H1 (cell line): ENCODE results near the gene SHH. TPM values are rescaled to one million over a fixed set of nuclear protein-coding genes. Genes with fewer than 3 reads are reported as not detected.

Experiments
- CTCF ChIA-PET: fragments of 300-600 bp; sonication (Branson Sonifier 250); formaldehyde crosslinking; loops from one replicate; lab custom pipeline; 2021; ENCODE audit not compliant: partially characterized antibody; lab: Charles Lee
- POLR2A ChIA-PET: fragments of 300-600 bp; sonication (Branson Sonifier 250); formaldehyde crosslinking; loops from one replicate; lab custom pipeline; 2021; ENCODE audit warnings: inconsistent platforms; ENCODE audit not compliant: partially characterized antibody; lab: Charles Lee
- DNase-seq, 2 experiments: peaks; one replicate each; pipeline versions ENCODE4 v3.0.0 to v3.0.0-alpha.2; 2010 to 2022; ENCODE audit warnings: low spot score in 2 of 2, low read depth in 1 of 2, mixed read lengths in 1 of 2
- FAIRE-seq: peaks from 2 replicates; lab custom pipeline; 2011; peaks lifted over from hg19 to GRCh38; lab: Jason Lieb, UNC
- H2AFZ ChIP-seq: 2 replicates; pipeline ENCODE4 v1.8.1; 2012; ENCODE audit warnings: low read length, inconsistent platforms
- H2AK5ac ChIP-seq: 2 replicates; pipeline ENCODE4 v1.6.1; 2013; ENCODE audit warnings: low read depth, low read length
- H2BK120ac ChIP-seq: replicated peaks from 2 replicates; pipeline ENCODE3; 2013; ENCODE audit warnings: low read depth, low read length, inconsistent platforms
- H2BK12ac ChIP-seq: 2 replicates; pipeline ENCODE4 v1.6.1; 2013; ENCODE audit warnings: low read depth, low read length
- H2BK15ac ChIP-seq: 2 replicates; pipeline ENCODE4 v1.6.1; 2013; ENCODE audit warnings: low read length
- H2BK20ac ChIP-seq: 2 replicates; pipeline ENCODE4 v1.6.1; 2013; ENCODE audit warnings: low read length
- H2BK5ac ChIP-seq: 2 replicates; pipeline ENCODE4 v1.6.1; 2013; ENCODE audit warnings: low read depth, low read length
- H3K14ac ChIP-seq: 2 replicates; pipeline ENCODE4 v1.6.1; 2013; ENCODE audit warnings: inconsistent platforms; ENCODE audit not compliant: insufficient read length
- H3K18ac ChIP-seq: 2 replicates; pipeline ENCODE4 v1.6.1; 2013; ENCODE audit warnings: low read length; ENCODE audit errors: extremely low read depth
- H3K23ac ChIP-seq: 2 replicates; pipeline ENCODE4 v1.6.1; 2013; ENCODE audit warnings: inconsistent platforms; ENCODE audit not compliant: insufficient read length
- H3K23me2 ChIP-seq: 2 replicates; pipeline ENCODE4 v1.6.1; 2013; ENCODE audit warnings: low read depth, low read length
- H3K27ac ChIP-seq: 2 replicates; pipeline ENCODE4 v1.6.1; 2011; ENCODE audit warnings: low read depth, low read length, inconsistent platforms
- H3K27me3 ChIP-seq, 4 experiments: replicated peaks in 1 of 4; 1 replicate in 1 of 4; 2 replicates in 3 of 4; pipeline versions ENCODE4 v1.6.1 to v1.8.1; 2011 to 2013; ENCODE audit warnings: low read length in 3 of 4, mild to moderate bottlenecking in 3 of 4, inconsistent platforms in 2 of 4, mixed read lengths in 2 of 4, moderate library complexity in 1 of 4; ENCODE audit not compliant: control insufficient read depth in 3 of 4, insufficient read depth in 3 of 4; ENCODE audit errors: extremely low read depth in 1 of 4
- H3K36me3 ChIP-seq, 4 experiments: 2 replicates each; pipeline versions ENCODE4 v1.6.1 to v1.8.1; 2011 to 2013; ENCODE audit warnings: mild to moderate bottlenecking in 4 of 4, low read length in 3 of 4, moderate library complexity in 2 of 4, control low read depth in 1 of 4, inconsistent platforms in 1 of 4; ENCODE audit not compliant: insufficient read depth in 4 of 4, control insufficient read depth in 2 of 4
- H3K4ac ChIP-seq: replicated peaks from 2 replicates; pipeline ENCODE3; 2013; ENCODE audit warnings: low read length, low read depth, mixed read lengths, inconsistent platforms; ENCODE audit not compliant: insufficient read length
- H3K4me1 ChIP-seq, 4 experiments: replicated peaks in 1 of 4; 1 replicate in 1 of 4; 2 replicates in 3 of 4; pipeline versions ENCODE4 v1.6.1 to v1.8.1; 2011 to 2013; ENCODE audit warnings: low read length in 3 of 4, inconsistent platforms in 2 of 4, mixed read lengths in 1 of 4; ENCODE audit not compliant: insufficient read depth in 4 of 4, control insufficient read depth in 3 of 4
- H3K4me2 ChIP-seq, 2 experiments: 2 replicates each; pipeline versions ENCODE4 v1.6.1 to v1.8.1; 2011 to 2013; ENCODE audit warnings: low read depth in 2 of 2, low read length in 2 of 2, control low read depth in 1 of 2, inconsistent platforms in 1 of 2, mild to moderate bottlenecking in 1 of 2; ENCODE audit not compliant: insufficient read depth in 1 of 2
- H3K4me3 ChIP-seq, 4 experiments: fragments of 200-600, 300-600 bp in 1 of 4; sonication (generic), shearing (Covaris generic), sonication (Bioruptor Twin) in 1 of 4; 2 replicates each; pipeline versions ENCODE4 v1.5.1 to v1.8.1; 2011 to 2016; ENCODE audit warnings: low read length in 4 of 4, low read depth in 3 of 4, control low read depth in 2 of 4, inconsistent platforms in 2 of 4, mild to moderate bottlenecking in 2 of 4, mixed read lengths in 1 of 4, moderate library complexity in 1 of 4; ENCODE audit not compliant: insufficient read depth in 2 of 4; ENCODE audit errors: extremely low read depth in 1 of 4
- H3K56ac ChIP-seq: replicated peaks from 2 replicates; pipeline ENCODE3; 2013; ENCODE audit warnings: low read depth, mild to moderate bottlenecking, mixed read lengths, low read length, inconsistent platforms; ENCODE audit not compliant: insufficient read length
- H3K79me1 ChIP-seq: 2 replicates; pipeline ENCODE4 v1.6.1; 2013; ENCODE audit warnings: low read depth, low read length, control low read depth
- H3K79me2 ChIP-seq, 2 experiments: 2 replicates each; pipeline versions ENCODE4 v1.6.1 to v1.8.1; 2012 to 2013; ENCODE audit warnings: low read length in 2 of 2, mild to moderate bottlenecking in 2 of 2, inconsistent platforms in 1 of 2; ENCODE audit not compliant: insufficient read depth in 2 of 2, control insufficient read depth in 1 of 2
- H3K9ac ChIP-seq, 4 experiments: replicated peaks in 1 of 4; 1 replicate in 1 of 4; 2 replicates in 3 of 4; pipeline versions ENCODE4 v1.6.1 to v1.8.1; 2011 to 2013; ENCODE audit warnings: low read depth in 3 of 4, low read length in 3 of 4, control low read depth in 2 of 4, mild to moderate bottlenecking in 2 of 4, moderate library complexity in 2 of 4, inconsistent platforms in 1 of 4; ENCODE audit errors: extremely low read depth in 1 of 4
- H3K9me3 ChIP-seq, 2 experiments: 2 replicates each; pipeline versions ENCODE4 v1.6.1 to v1.8.1; 2012 to 2013; ENCODE audit warnings: mild to moderate bottlenecking in 2 of 2, moderate library complexity in 2 of 2, control low read depth in 1 of 2, inconsistent platforms in 1 of 2, low read depth in 1 of 2, low read length in 1 of 2, mixed read lengths in 1 of 2; ENCODE audit not compliant: insufficient read depth in 2 of 2
- H4K20me1 ChIP-seq, 2 experiments: replicated peaks in 1 of 2; 2 replicates each; pipeline versions ENCODE3 to v1.8.1; 2011 to 2013; ENCODE audit warnings: inconsistent platforms in 2 of 2, low read length in 2 of 2, mild to moderate bottlenecking in 1 of 2; ENCODE audit not compliant: insufficient read depth in 2 of 2, control insufficient read depth in 1 of 2
- H4K5ac ChIP-seq: 2 replicates; pipeline ENCODE4 v1.6.1; 2013; ENCODE audit warnings: low read length, low read depth, mixed read lengths, inconsistent platforms; ENCODE audit not compliant: insufficient read length
- H4K8ac ChIP-seq: 2 replicates; pipeline ENCODE4 v1.8.0; 2013; ENCODE audit warnings: mild to moderate bottlenecking, moderate library complexity, low read length, inconsistent platforms; ENCODE audit not compliant: insufficient read depth; ENCODE audit errors: extremely low read depth
- H4K91ac ChIP-seq: replicated peaks from 2 replicates; pipeline ENCODE3; 2013; ENCODE audit warnings: low read length, mixed read lengths, inconsistent platforms; ENCODE audit not compliant: insufficient read length
- CHD2 ChIP-seq: IDR thresholded peaks from 2 replicates; pipeline ENCODE4 v1.6.1; 2012; ENCODE audit warnings: low read length, improper control_type of control experiment
- HDAC6 ChIP-seq: IDR thresholded peaks from one replicate; pipeline ENCODE4 v1.7.1; 2012; ENCODE audit warnings: low read depth, mild to moderate bottlenecking, inconsistent platforms, low read length, moderate library complexity
- POLR2A ChIP-seq, 2 experiments: IDR thresholded peaks; 1 replicate in 1 of 2; 2 replicates in 1 of 2; pipeline ENCODE4 v1.6.1; 2011; ENCODE audit warnings: low read depth in 2 of 2, low read length in 2 of 2, mild to moderate bottlenecking in 2 of 2; ENCODE audit errors: control extremely low read depth in 1 of 2
- RAD21 ChIP-seq, 2 experiments: IDR thresholded peaks in 1 of 2; conservative IDR thresholded peaks in 1 of 2; 2 replicates each; pipeline ENCODE4 v1.6.1; 2011; ENCODE audit warnings: low read depth in 2 of 2, low read length in 2 of 2, improper control_type of control experiment in 1 of 2, inconsistent platforms in 1 of 2, mild to moderate bottlenecking in 1 of 2, moderate library complexity in 1 of 2
- TCF12 ChIP-seq: IDR thresholded peaks from 2 replicates; pipeline ENCODE4 v1.6.1; 2011; ENCODE audit warnings: low read depth, mild to moderate bottlenecking, low read length
- WGBS, 2 experiments: shearing (Covaris generic) in 1 of 2; methylation state at CpG; one replicate each; pipeline versions ENCODE4 v1.1.6 to v1.1.7; 2013 to 2015; ENCODE audit warnings: low lambda C conversion rate in 2 of 2, mixed read lengths in 2 of 2, inconsistent platforms in 1 of 2, low coverage in 1 of 2, missing lambda C conversion rate in 1 of 2; ENCODE audit not compliant: insufficient replicate concordance in 2 of 2, insufficient coverage in 1 of 2, insufficient read length in 1 of 2; ENCODE audit errors: extremely low coverage in 1 of 2, missing lambda C conversion rate in 1 of 2; 5-methylcytosine and 5-hydroxymethylcytosine counted together
- polyA plus RNA-seq, 7 experiments: library from polyadenylated mRNA; depleted of rRNA in 3 of 7; stranded (reverse) in 5 of 7; unstranded in 2 of 7; fragments of >200 nt in 5 of 7; fragments of 200-250 nt in 2 of 7; gene quantifications; 1 replicate in 5 of 7; 2 replicates in 1 of 7; 4 replicates in 1 of 7; pipeline versions ENCODE4 v1.2.1 to v1.2.3, GENCODE V29; 2011 to 2013; ENCODE audit warnings: missing spikeins in 2 of 7, mixed read lengths in 2 of 7
- total RNA-seq: library from RNA; stranded (reverse); fragmentation: NEBNext Ultra II Directional; extraction: Animal tissue kit (Norgen Biotek cat#: 25700); gene quantifications from 2 replicates; pipeline ENCODE4 v1.2.1, GENCODE V29; 2021

SHH gene
- total and polyA plus RNA-seq, 2 of the 8 experiments (the other 6 are each of a cell fraction or from before 2014, with no cell fraction given): not detected

DNA sequence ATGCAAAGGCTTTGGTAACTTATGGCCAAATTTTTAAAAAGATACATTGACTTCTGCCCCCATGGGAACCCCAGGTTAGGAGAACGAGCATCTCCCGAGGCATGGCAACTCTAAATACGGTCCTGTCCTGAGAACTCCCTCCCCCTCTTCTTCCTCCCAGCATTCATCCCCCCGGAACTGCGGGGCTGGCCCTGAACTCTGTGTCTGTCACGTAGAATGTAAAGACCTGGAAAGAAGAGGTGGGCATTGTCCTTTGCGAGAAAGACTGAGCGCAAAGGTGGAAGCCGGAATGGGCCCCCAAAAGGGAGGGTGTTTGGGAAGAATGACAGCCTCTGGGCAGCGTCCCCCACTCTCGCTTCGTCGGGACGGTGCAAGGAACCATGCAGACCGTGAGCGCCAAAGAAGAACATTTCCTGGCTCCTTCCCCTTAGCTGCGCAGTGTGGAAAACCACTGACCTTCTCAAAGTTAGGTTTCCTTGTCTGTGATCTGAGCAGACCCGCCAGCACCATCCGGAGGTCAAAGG, 21.0 kb downstream of the SHH start:
- no peak overlapping the region for H3K14ac ChIP-seq

More for the DNA sequence above, 21.0 kb downstream of the SHH start:
- H3K9ac ChIP-seq: no peak overlapping the region
- no peak overlapping the region for H2BK12ac ChIP-seq
- no peaks in the 10 kb centered on the region for H3K36me3 ChIP-seq
- H4K8ac ChIP-seq: no peak overlapping the region
- no peak overlapping the region for H3K56ac ChIP-seq
- peaks cover 0 to 7% of the 10 kb centered on the region in 2 experiments for H4K20me1 ChIP-seq
- H3K4me2 ChIP-seq: no peak overlapping the region
- H2BK20ac ChIP-seq: no peak overlapping the region
- H3K23me2 ChIP-seq: peaks cover 9% of the 10 kb centered on the region
- CTCF ChIA-PET: interaction anchor here (1.9 kb wide), 1 partner anchor 244 kb away, joined by 4 read pairs; the partner anchor contains the start of gene CNPY1
- no peak for FAIRE-seq
- 0 out of 2 replicates have a peak, but pooled peaks cover 2% of the 10 kb centered on the region for H3K79me1 ChIP-seq
- no peak overlapping the region for H2BK5ac ChIP-seq
- H2AFZ ChIP-seq: no peak overlapping the region
- peaks cover 5 to 7% of the 10 kb centered on the region in 2 experiments; a peak in 1 of 4 replicates for H3K9me3 ChIP-seq
- H2BK120ac ChIP-seq: no peak overlapping the region
- TF ChIP-seq HDAC6 (no peak), CHD2 (no peak), POLR2A (IDR thresholded peaks at IDR 0.05; ENCODE audit: control extremely low read depth in 1 of 2, low read depth in 2 of 2, low read length in 2 of 2) (no peak), RAD21 (IDR thresholded peaks at IDR 0.05 in 1 of 2, conservative IDR thresholded peaks at IDR 0.05 in 1 of 2; ENCODE audit: low read depth in 2 of 2, low read length in 2 of 2) (peak in 1 of 2 experiments; percentile 40; a peak in 1 of 4 replicates), TCF12 (no peak)
- TF ChIP-seq, all 59 proteins: peak for 1
- Histone ChIP-seq H3K27ac (no peak overlapping the region), H3K4me1 (peaks cover 0 to 2% (median under 1%) of the 10 kb centered on the region in 4 experiments; a peak in 1 of 7 replicates), H2BK15ac (no peak overlapping the region), H3K4ac (no peak overlapping the region), H3K23ac (no peak overlapping the region), H3K79me2 (no peaks in the 10 kb centered on the region), H3K27me3 (peaks cover 0 to 24% (median 13%) of the 10 kb centered on the region in 4 experiments; a peak in 5 of 7 replicates), H3K4me3 (no peak overlapping the region), H4K5ac (no peak overlapping the region), H2AK5ac (no peak overlapping the region), H3K18ac (no peak overlapping the region), H4K91ac (no peak overlapping the region)
- no peak for DNase-seq
- POLR2A ChIA-PET: no interaction called here
- 82% methylated on average over 19 of the region's 19 CpGs; no CpG with 5 or more reads in 1 of the 2 experiments for WGBS, 2 experiments
